Neural cell (in vitro differentiated cells): ENCODE measurements around the gene MRO. TPM values are rescaled to one million over a fixed set of nuclear protein-coding genes. Genes with fewer than 3 reads are reported as not detected.

Source experiments
- H2AFZ ChIP-seq: fragments of 200-600, 300-800 bp; sonication (generic), shearing (Covaris generic); 2 replicates; pipeline ENCODE4 v1.6.0; 2014; ENCODE audit warnings: low read depth, mild to moderate bottlenecking, antibody characterized with exemption, low read length, moderate library complexity
- H3F3A ChIP-seq: fragments of 200-600 bp; shearing (Covaris generic); 2 replicates; pipeline ENCODE4 v1.6.1; 2016; ENCODE audit warnings: mild to moderate bottlenecking, moderate library complexity, mixed read lengths, antibody characterized with exemption, low read length; ENCODE audit not compliant: insufficient read depth, poor library complexity, severe bottlenecking
- H3K27ac ChIP-seq: fragments of 200-600, 300-800 bp; sonication (generic), shearing (Covaris generic); 2 replicates; pipeline ENCODE4 v1.5.1; 2014; ENCODE audit warnings: mild to moderate bottlenecking, low read length, moderate library complexity
- H3K27me3 ChIP-seq: fragments of 300-800, 200-600 bp; sonication (generic), shearing (Covaris generic); 2 replicates; pipeline ENCODE4 v1.6.0; 2014; ENCODE audit warnings: mild to moderate bottlenecking, low read depth, low read length, moderate library complexity; ENCODE audit not compliant: insufficient read depth
- H3K36me3 ChIP-seq: fragments of 300-800, 200-600 bp; sonication (generic), shearing (Covaris generic); 2 replicates; pipeline ENCODE4 v1.5.1; 2014; ENCODE audit warnings: mild to moderate bottlenecking, antibody characterized with exemption, low read length, moderate library complexity; ENCODE audit not compliant: insufficient read depth
- H3K4me2 ChIP-seq: fragments of 300-800, 200-600 bp; sonication (generic), shearing (Covaris generic); 2 replicates; pipeline ENCODE4 v1.6.0; 2014; ENCODE audit warnings: mild to moderate bottlenecking, low read length
- H3K4me3 ChIP-seq: fragments of 300-800, 200-600 bp; sonication (generic), shearing (Covaris generic); 2 replicates; pipeline ENCODE4 v1.5.1; 2014; ENCODE audit warnings: mild to moderate bottlenecking, low read length, moderate library complexity
- H3K79me2 ChIP-seq: fragments of 200-600 bp; shearing (Covaris generic); replicated peaks from 2 replicates; pipeline ENCODE4 v1.6.0; 2014; ENCODE audit warnings: mild to moderate bottlenecking, low read length, moderate library complexity; ENCODE audit not compliant: insufficient read depth
- H3K9ac ChIP-seq: fragments of 300-800, 200-600 bp; sonication (generic), shearing (Covaris generic); 2 replicates; pipeline ENCODE4 v1.6.1; 2016; ENCODE audit warnings: mild to moderate bottlenecking, low read length, mixed read lengths
- H3K9me2 ChIP-seq: fragments of 200-600 bp; shearing (Covaris generic); 2 replicates; pipeline ENCODE4 v1.6.1; 2016; ENCODE audit warnings: mild to moderate bottlenecking, low read length, mixed read lengths; ENCODE audit not compliant: insufficient read depth
- H3K9me3 ChIP-seq: fragments of 200-600, 300-800 bp; sonication (generic), shearing (Covaris generic); 2 replicates; pipeline ENCODE4 v1.6.1; 2016; ENCODE audit warnings: mild to moderate bottlenecking, mixed run types, low read length, moderate library complexity, mixed read lengths
- H4K20me1 ChIP-seq: fragments of 200-600 bp; shearing (Covaris generic); 2 replicates; pipeline ENCODE4 v1.6.1; 2016; ENCODE audit warnings: mild to moderate bottlenecking, mixed run types; ENCODE audit not compliant: insufficient read depth
- EP300 ChIP-seq: fragments of 450-650 bp; conservative IDR thresholded peaks from 2 replicates; pipeline ENCODE4 v1.6.1; 2014; ENCODE audit warnings: antibody characterized with exemption, mild to moderate bottlenecking, moderate library complexity; ENCODE audit not compliant: poor library complexity, severe bottlenecking
- EZH2 ChIP-seq: fragments of 200-600, 300-800 bp; shearing (Covaris generic), sonication (generic); IDR thresholded peaks from 2 replicates; pipeline ENCODE4 v1.6.1; 2014; ENCODE audit warnings: antibody characterized with exemption, low read length, borderline replicate concordance, mild to moderate bottlenecking; ENCODE audit not compliant: insufficient read depth, poor library complexity, severe bottlenecking
- MXI1 ChIP-seq: fragments of 450-650 bp; conservative IDR thresholded peaks from 2 replicates; pipeline ENCODE4 v1.6.1; 2014; ENCODE audit warnings: antibody characterized with exemption, mild to moderate bottlenecking; ENCODE audit not compliant: poor library complexity, severe bottlenecking
- POLR2AphosphoS5 ChIP-seq: IDR thresholded peaks from 2 replicates; pipeline ENCODE4 v1.6.1; 2012
- RAD21 ChIP-seq: fragments of 450-650 bp; conservative IDR thresholded peaks from 2 replicates; pipeline ENCODE4 v1.6.1; 2014; ENCODE audit warnings: antibody characterized with exemption, mild to moderate bottlenecking, moderate library complexity
- SMC3 ChIP-seq: fragments of 450-650 bp; conservative IDR thresholded peaks from 2 replicates; pipeline ENCODE4 v1.6.1; 2014; ENCODE audit warnings: antibody characterized with exemption, mild to moderate bottlenecking, moderate library complexity; ENCODE audit not compliant: poor library complexity
- TAF1 ChIP-seq: IDR thresholded peaks from 2 replicates; pipeline ENCODE4 v1.6.1; 2012; ENCODE audit warnings: low read depth
- polyA plus RNA-seq: library from polyadenylated mRNA; depleted of rRNA; stranded (reverse); fragments of >200 nt; gene quantifications from 2 replicates; pipeline ENCODE4 v1.2.3, GENCODE V29; 2014
- TF ChIP-seq, protein P1 (sequence below): IDR thresholded peaks from 2 replicates; pipeline ENCODE4 v1.6.1; 2012; ENCODE audit warnings: borderline replicate concordance
- TF ChIP-seq, protein P2 (sequence below): fragments of 450-650 bp; IDR thresholded peaks from 2 replicates; pipeline ENCODE4 v1.5.1; 2014; ENCODE audit warnings: antibody characterized with exemption, mild to moderate bottlenecking, moderate library complexity; ENCODE audit not compliant: poor library complexity, severe bottlenecking

MRO gene
- polyA plus RNA-seq, 1 donor from 2014 or later: not detected

GRCh38 chr18:50829644-50830043 lies 9.8 kb upstream of the MRO start:
- Histone ChIP-seq H3K79me2 (no peaks in the 10 kb centered on the region), H3K4me2 (no peak overlapping the region), H3K9me2 (no peaks in the 10 kb centered on the region), H3K36me3 (no peaks in the 10 kb centered on the region), H2AFZ (no peak overlapping the region), H3F3A (no peaks in the 10 kb centered on the region), H3K9me3 (no peaks in the 10 kb centered on the region), H3K27ac (no peak overlapping the region), H4K20me1 (no peaks in the 10 kb centered on the region), H3K27me3 (no peaks in the 10 kb centered on the region), H3K9ac (no peak overlapping the region), H3K4me3 (no peak overlapping the region)
- TF ChIP-seq, protein P1, sequence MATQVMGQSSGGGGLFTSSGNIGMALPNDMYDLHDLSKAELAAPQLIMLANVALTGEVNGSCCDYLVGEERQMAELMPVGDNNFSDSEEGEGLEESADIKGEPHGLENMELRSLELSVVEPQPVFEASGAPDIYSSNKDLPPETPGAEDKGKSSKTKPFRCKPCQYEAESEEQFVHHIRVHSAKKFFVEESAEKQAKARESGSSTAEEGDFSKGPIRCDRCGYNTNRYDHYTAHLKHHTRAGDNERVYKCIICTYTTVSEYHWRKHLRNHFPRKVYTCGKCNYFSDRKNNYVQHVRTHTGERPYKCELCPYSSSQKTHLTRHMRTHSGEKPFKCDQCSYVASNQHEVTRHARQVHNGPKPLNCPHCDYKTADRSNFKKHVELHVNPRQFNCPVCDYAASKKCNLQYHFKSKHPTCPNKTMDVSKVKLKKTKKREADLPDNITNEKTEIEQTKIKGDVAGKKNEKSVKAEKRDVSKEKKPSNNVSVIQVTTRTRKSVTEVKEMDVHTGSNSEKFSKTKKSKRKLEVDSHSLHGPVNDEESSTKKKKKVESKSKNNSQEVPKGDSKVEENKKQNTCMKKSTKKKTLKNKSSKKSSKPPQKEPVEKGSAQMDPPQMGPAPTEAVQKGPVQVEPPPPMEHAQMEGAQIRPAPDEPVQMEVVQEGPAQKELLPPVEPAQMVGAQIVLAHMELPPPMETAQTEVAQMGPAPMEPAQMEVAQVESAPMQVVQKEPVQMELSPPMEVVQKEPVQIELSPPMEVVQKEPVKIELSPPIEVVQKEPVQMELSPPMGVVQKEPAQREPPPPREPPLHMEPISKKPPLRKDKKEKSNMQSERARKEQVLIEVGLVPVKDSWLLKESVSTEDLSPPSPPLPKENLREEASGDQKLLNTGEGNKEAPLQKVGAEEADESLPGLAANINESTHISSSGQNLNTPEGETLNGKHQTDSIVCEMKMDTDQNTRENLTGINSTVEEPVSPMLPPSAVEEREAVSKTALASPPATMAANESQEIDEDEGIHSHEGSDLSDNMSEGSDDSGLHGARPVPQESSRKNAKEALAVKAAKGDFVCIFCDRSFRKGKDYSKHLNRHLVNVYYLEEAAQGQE: no peak
- TF ChIP-seq SMC3 (no peak), RAD21 (no peak), MXI1 (no peak), EZH2 (no peak), TAF1 (no peak), EP300 (no peak), POLR2AphosphoS5 (no peak)
- TF ChIP-seq, protein P2, sequence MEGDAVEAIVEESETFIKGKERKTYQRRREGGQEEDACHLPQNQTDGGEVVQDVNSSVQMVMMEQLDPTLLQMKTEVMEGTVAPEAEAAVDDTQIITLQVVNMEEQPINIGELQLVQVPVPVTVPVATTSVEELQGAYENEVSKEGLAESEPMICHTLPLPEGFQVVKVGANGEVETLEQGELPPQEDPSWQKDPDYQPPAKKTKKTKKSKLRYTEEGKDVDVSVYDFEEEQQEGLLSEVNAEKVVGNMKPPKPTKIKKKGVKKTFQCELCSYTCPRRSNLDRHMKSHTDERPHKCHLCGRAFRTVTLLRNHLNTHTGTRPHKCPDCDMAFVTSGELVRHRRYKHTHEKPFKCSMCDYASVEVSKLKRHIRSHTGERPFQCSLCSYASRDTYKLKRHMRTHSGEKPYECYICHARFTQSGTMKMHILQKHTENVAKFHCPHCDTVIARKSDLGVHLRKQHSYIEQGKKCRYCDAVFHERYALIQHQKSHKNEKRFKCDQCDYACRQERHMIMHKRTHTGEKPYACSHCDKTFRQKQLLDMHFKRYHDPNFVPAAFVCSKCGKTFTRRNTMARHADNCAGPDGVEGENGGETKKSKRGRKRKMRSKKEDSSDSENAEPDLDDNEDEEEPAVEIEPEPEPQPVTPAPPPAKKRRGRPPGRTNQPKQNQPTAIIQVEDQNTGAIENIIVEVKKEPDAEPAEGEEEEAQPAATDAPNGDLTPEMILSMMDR: no peak

GRCh38 chr18:50826027-50826426 lies 6.2 kb upstream of the MRO start:
- Histone ChIP-seq H3F3A (no peaks in the 10 kb centered on the region), H2AFZ (no peak overlapping the region), H3K9me3 (no peaks in the 10 kb centered on the region), H3K9me2 (no peaks in the 10 kb centered on the region), H3K79me2 (no peaks in the 10 kb centered on the region), H3K9ac (no peak overlapping the region), H3K36me3 (no peaks in the 10 kb centered on the region), H4K20me1 (no peaks in the 10 kb centered on the region), H3K27ac (no peak overlapping the region), H3K4me2 (no peak overlapping the region), H3K4me3 (no peak overlapping the region), H3K27me3 (no peaks in the 10 kb centered on the region)
- no peak for TF ChIP-seq EZH2
- TF ChIP-seq RAD21: no peak
- TF ChIP-seq MXI1: no peak
- no peak for TF ChIP-seq SMC3
- no peak for TF ChIP-seq TAF1
- no peak for TF ChIP-seq EP300
- TF ChIP-seq, protein P2: no peak
- TF ChIP-seq, protein P1: no peak
- TF ChIP-seq POLR2AphosphoS5: no peak
